GM21528 (cell line): ENCODE data around the gene RNF34.

ENCODE experiments used
- ATAC-seq: cut with Tn5 transposase; IDR thresholded peaks from one replicate; pipeline ENCODE4 v1.9.1; 2021; ENCODE audit warnings: mild to moderate bottlenecking, moderate library complexity; ENCODE audit not compliant: unreplicated experiment, low FRiP score

RNF34 gene

DNA sequence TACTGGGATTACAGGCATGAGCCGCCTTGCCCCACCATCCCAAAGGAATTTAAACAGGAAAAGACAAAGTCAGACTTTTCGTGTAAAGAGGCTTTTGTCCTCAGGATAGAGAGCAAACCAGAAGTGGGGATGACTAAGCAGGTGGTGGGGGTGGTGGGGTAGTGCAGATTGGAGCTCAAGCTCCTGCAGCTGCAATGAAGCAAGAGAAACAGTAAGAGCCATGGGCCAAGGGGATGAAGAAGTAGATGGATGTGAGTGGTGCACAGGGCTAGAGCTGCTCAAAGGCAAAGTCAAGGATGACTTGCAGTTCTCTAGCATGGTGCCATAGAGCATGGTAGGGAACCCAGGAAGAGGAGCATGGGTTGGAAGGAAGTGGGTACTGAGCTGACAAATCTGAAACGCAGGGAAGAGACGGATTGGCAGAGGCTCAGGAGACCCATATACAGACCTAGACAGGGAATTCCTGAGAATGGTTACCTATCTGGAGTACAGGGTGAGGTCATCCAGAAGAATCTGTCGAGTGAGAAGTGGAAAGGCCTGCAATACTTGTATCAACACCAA is 11.4 kb upstream of the RNF34 start:
- no peak for ATAC-seq

DNA sequence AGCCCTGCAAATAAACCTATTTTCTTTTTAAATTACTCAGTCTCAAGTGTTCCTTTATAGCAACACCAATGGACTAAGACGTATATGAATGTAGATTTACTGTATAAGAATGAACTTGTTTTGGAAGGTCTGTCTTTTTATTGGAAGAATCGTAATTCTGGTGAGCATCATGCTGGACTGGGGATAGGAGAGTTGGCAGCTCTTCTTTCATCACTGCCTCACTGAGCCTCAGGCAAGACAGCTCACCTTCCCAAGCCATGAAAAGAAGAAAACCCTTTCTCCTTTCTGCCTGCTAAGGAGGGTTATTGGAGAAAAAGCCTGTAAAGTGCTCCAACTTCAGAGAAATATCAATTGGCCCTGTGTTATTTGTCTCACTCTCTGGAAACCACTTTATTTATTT is 9.1 kb upstream of the RNF34 start:
- no peak for ATAC-seq

DNA sequence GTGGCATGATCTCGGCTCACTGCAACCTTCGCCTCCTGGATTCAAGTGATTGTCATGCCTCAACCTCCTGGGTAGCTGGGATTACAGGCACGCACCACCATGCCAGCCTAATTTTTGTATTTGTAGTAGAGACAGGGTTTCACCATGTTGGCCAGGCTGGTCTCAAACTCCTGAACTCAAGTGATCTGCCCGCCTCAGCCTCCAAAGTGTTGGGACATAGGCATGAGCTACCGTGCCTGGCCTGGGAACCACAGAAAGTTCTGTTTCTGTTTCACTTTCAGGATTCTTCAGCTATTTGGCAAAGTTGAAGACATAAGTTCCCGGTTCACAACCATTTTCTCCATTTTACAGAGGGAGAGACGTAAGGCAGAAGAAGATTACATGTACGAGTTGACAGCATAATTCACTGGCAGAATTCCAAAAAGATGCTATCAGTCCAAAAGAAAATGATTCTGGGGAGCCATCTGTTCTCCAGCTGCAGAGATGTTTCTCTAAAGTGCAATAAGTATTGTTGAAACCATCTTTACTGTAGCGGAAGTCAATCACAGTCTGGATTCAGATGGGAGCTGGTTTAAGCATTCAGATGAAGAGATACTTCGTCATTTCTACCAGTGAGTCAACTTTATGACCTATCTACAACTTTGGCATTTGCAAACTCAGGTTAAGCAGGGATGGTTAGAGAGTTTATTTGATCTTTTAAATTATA is 8.1 kb upstream of the RNF34 start:
- no peak for ATAC-seq

DNA sequence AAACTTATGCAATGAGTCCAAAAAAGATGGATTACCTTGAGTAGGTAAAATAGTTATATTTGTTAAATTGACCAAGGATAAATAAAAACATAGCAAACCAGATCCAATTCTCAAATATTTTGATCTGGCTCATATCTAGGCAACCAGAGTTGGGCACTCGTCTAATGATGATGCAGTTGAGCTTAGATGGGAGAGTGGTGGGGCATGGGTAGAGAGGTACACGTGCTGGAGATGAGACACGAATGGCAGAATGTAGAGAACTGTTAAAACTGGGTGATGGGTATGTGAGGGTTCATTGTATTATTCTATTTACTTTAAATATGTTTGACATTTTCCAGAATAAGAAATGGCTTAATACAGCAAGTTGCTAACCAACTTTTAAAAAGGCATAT is 7.6 kb upstream of the RNF34 start:
- no peak for ATAC-seq

DNA sequence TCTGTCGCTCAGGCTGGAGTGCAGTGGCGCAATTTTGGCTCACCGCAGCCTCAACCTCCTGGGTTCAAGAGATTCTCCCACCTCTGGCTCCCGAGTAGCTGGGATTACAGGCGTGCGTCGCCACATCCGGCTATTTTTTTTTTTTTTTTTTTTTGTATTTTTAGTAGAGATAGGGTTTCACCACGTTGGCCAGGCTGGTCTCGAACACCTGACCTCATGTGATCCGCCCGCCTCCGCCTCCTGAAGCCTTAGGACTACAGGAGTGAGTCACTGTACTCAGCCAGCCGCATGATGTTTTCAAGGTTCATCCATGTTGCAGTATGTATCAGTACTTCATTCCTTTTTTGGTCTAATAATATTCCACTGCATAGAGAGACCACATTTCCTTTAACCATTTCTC is 2.4 kb upstream of the RNF34 start:
- no peak for ATAC-seq

DNA sequence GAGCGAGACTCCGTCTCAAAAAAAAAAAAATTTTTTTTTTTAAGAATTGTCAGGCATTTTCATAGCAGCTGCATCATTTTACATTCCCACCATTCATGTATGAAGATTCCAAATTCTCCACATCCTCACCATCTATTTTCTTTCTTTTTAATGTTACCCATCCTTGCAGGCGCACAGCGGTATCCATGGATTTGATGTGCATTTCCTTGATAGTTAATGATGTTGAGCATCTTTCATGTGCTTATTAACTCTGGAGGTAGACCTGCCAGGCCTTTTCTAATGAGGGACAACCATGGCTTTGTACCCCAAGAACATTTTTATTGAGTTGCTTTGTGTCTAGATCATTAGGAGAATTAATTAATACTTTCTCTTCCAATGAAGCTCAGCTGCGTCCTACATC is 1.6 kb upstream of the RNF34 start:
- ATAC-seq: no peak

DNA sequence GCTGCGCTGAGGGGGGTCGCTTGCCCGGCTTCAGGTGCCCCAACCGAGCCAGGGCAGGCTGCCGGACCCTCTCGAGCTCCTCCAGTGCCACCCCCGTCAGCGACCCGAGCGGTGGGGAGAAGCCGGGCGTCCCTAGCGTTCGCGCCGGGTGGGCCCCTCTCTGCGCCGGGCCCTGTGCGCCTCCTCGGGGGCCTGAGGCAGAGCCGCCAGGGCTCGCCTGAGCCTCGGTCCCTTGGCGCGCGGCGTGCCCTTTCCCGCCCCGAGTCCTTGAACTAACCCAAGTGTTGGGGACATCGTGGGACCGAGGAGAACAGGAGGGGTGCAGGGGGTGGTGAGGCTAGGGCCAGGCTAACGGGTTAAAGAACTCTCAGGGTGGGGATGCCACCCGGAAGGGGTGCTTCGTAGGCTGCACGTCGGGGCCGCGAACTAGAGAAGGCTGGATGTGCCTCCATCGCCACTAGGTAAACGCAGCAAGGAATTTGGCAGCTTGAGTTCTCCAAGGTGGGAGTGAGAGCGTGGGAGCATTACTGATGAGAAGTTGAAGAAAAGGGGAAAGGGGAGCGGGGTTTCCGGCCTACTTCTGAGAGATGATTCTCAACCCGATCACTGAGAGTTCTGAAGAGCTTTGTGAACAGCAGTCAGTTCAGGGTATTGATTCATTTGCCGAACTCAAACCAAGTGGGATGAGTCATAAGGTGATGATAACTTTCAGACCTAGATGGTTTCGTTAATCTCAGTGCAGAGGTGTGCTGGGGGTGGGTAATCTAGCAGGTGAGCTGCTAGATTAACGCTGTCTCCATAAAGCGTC is 618 bp downstream of the RNF34 start:
- peak; percentile 38 for ATAC-seq

DNA sequence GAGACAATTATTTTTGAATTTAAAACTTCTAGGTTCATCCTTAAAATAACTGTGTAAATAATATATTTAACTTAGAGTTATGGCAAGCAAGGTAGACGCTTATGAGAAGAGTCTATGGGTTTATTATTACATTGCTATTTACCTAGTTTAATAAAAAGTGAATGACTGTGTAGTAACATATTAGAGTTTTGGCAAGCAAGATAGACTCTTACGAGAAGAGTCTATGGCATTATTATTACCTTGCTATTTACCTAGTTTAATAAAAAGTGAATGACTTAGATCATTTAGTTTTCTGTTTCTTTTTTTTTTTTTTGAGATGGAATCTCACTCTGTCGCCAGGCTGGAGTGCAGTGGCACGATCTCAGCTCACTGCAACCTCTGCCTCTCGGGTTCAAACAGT is 3.8 kb downstream of the RNF34 start:
- ATAC-seq: no peak

DNA sequence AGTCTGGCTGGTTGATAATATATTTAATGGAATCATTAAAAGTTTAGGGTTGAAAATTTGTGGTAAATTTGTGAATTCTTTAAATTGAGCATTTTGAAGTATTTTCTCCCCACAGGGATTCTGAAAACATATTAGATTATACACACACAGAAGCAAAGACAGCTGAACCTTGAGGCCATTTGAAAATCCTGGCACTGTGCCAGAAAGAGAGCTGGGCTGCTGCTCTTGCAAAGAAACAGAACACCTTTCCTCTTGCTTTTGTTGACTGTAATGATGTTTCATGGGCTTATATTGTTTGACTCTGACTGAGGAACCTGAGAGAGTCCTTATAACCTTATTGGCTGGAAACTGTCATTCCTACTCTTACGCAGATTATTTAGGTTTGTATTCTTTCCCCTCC is 4.8 kb downstream of the RNF34 start:
- ATAC-seq: no peak

DNA sequence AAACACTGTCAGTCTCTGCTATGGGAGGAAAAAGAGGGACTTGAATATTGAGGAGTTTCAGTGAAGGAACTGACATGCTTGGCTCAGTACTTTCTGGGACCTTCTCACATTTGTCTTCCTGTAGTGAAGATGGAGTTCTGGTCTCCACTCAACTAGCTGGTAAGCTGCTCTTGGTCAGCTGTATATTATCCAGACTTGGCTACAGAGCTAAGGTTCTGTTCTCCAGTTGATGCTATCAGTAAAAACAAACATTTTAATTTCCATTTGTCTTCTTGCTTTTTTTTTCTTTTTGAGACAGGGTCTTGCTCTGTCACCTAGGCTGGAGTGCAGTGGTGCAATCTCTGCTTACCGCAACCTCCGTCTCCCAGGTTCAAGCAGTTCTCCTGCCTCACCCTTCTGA is 5.3 kb downstream of the RNF34 start:
- no peak for ATAC-seq

DNA sequence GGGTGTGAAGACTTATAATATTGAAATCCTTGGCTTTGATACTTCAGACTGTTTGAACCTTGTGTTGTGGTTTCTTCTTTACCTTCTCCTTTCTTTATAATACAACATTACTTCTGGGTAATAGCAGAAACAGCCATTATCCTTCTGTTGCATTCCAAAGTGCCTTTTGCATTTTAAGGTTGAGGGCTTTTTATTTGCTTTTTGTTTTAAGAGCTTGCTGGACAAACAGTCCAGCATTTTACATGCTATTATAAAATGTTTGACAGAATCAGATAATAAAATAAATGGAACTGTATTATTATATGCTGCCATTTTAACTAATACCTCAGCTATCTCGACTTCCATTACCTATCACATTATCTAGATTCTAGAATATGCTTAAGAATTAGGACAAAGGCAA is 14.0 kb downstream of the RNF34 start:
- no peak for ATAC-seq

DNA sequence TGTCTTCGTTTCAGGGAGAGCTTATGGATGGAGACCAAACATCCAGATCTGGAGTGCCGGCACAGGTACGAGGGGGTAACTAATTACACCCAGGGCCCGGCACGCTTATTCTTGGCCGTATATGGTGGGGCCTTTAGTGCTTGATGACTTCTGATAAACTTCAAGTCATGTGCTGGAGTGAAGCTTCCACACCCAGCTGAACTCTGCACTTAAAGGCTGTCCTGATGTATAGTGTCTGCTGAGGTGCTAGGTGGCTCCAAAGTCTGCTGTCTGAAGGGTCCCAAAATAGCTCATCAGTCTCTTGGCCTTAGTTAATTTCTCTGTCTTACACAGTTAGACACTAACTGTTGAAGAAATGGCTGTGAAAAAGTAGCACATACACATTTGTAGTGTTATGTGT is 17.9 kb downstream of the RNF34 start:
- no peak for ATAC-seq

DNA sequence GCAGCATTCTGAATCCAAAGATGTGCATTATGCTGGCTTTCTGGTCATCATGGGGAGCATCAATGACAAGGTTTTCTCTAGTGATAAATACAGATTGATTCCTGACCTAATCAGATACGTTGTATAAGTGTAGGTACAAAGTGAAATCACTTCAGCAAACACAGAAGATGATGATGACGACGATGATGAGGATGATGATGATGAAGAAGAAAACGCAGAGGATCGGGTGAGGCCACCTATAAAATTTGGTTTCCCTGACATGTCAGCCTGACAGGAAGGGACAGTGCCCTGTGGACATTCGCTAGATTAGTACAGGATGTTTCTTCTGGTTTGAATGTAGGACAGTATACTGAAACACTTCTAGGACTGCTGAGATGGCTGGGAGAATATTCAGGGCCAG is 20.2 kb downstream of the RNF34 start:
- no peak for ATAC-seq

DNA sequence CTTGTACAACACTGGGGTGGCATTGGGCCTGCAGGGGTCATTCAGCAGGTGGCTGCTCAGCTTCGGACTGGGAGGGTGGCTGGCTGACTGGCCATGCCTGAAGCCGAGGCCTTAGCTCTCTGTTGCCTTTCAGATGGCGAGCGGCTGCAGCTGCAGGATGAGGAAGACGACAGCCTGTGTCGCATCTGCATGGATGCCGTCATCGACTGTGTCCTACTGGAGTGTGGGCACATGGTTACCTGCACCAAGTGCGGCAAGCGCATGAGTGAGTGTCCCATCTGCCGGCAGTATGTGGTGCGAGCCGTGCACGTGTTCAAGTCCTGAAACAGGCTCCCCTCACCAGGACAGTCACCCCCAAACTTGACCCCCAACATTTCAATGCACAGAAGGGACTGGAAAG is 23.3 kb downstream of the RNF34 start:
- no peak for ATAC-seq

DNA sequence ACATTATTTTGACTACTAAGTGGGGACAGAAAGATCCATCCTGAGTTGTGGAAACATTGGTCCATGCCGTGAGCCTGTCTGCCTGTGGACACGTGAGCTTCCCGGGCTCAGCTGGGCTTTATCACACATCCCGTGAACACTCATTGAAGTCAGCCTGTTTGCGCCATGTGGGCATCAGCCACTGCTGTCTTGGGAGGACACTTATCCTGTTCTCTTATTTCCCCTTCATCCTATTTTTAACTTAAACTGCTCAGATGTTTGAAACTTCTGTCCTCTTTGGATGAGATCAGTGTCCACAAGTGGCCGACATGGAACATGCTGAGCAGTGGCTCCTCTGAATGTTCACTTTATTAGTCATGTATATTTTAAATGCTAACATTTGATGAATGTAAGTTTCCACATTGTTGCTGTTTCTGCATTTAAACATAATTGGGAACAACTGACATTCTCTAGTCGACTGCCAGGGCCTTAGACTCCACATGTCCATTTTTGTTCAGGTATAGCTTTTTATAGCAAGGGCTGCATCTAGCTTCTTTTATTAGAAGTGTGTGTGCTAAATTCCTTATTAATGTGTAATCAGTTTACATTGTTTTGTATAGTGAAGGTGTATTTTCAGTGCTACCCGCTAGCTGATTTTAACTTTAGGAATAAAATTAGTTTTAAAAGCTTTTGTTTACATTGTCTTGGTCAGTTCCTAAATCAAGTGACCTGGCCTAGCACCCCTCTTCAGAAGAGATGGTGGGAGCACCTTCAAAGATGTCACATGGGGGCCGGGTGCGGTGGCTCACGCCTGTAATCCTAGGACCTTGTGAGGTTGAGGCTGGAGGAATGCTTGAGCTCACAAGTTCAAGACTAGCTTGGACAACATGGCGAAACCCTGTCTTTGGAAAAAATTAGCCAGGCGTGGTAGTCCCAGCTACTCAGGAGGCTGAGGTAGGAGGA is 24.0 kb downstream of the RNF34 start:
- no peak for ATAC-seq

DNA sequence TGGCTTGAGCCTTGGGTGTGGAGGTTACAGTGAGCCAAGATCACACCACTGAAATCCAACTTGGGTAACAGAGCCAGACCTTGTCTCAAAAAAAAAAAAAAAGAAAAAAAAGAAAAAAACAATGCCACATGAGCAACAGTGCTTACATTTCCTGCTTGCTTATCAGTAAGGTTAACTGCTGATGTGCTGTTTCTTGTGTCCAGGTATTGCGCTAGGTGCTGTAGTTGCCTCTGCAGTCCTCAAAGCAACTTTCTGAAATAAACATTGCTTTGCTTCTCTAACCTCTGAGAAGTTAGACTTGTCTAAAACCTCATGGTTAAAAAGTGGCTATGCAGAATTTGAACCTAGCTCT is 24.7 kb downstream of the RNF34 start:
- no peak for ATAC-seq

DNA sequence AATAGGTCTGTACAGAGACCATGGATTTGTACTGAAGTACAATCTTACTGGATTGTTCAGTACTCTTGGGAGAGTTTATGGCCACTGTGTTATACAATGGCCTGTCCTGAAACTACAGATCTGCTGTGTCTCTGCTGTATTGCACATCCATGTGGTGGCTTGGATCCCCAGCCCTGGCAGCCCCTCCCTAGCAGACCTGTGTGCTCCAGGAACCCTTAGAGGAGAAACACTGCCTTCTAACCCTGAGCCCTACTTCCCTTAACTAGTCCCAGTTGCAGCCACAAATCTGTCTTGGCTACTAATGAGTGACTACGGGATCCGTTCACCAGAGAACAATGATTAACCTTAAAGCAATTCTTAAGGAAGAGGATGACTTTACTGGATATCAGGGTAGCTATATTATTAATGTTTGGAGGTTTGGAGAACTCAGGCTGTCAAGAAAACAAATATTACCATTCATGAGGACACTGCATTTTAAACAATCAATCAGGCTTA is 27.7 kb downstream of the RNF34 start:
- no peak for ATAC-seq

DNA sequence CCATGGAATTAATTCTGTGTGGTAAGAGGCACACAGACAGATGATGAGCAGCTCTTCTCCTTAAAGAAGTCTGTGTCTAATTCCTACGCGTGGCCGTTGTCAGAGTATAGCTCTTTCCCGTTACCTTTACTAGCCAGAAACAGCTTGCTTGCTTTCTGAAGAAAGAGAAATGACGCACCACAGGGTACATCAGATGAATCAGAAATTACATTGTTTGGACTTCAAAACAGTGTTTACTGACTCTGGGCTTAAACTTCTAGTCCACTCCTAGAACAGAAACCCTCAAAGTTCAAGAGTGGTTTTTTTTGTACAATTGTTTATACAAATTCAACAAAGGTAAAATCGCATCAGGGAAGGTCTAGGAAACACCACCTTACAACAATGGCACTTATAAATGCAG is 29.0 kb downstream of the RNF34 start:
- no peak for ATAC-seq

DNA sequence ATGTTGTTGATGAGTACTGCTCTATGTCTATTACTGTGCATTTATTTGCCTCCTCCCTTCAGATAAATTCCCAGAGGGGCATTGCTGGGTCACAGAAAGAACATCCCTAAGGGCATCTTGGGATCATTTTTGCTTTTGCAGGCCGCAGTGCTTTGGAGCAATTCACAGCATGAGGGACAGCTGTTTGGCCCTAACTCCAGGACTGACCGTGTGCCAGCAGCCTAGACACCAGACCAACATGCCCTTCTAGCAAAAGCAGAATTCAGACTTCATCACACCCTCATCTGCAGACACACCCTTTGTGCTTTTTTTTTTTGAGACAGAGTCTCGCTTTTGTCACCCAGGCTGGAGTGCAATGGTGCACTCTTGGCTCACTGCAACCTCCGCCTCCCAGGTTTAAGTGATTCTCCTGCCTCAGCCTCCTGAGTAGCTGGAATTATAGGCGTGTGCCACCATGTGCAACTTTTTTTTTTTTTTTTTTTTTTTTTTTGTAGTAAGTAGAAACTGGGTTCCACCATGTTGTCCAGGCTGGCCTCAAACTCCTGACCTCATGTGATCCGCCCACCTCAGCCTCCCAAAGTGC is 31.0 kb downstream of the RNF34 start:
- ATAC-seq: no peak

DNA sequence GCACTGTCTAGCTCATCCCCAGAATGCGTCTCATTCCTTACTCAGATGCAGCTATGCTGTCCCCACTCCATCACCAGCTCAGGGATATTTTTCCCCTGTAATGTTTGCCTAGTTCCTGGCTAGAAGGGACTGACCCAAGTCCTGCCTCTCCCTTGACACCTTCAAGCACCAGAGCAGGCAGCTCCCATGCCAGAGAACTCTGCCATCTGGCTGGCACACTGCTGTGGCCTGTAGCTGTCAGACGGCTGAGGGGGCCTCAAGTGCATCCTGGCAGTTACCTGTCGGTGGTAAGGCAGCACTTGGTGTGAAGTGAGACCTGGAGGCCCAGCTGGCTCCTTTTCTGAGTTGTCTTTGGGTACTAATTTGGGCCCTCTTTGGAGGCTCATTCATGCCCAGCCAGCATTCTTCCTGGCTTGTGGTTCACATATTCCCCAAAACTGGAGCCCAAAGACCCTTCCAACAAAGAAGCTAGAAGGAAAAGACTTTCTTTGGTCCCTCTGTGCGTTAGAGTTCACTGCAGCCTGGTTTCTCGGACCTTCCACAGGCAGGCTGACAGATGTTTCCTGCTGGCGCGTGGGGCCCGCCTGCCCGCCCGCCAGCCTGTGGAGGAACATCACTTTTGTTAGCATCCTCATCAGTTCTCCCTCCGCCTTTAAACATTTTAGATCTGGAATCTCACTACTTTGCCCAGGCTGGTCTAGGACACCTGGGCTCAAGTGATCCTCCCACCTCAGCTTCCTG is 33.0 kb downstream of the RNF34 start:
- ATAC-seq: no peak
